SK-N-SH (cell line): ENCODE results near the gene ADORA3.

Source experiments
- EZH2phosphoT487 ChIP-seq: fragments of 200-600 bp; sonication (generic); IDR thresholded peaks from 2 replicates; pipeline ENCODE4 v1.6.1; 2017; ENCODE audit warnings: low read depth, mixed run types, mild to moderate bottlenecking, antibody characterized with exemption, moderate library complexity, borderline replicate concordance
- MXI1 ChIP-seq: IDR thresholded peaks from 2 replicates; pipeline ENCODE4 v1.6.1; 2012; ENCODE audit warnings: mild to moderate bottlenecking, low read depth, low read length, improper control_type of control experiment
- POLR2AphosphoS5 ChIP-seq: IDR thresholded peaks from 2 replicates; pipeline ENCODE4 v1.6.1; 2012; ENCODE audit warnings: low read depth, low read length
- RAD21 ChIP-seq: IDR thresholded peaks from 2 replicates; pipeline ENCODE4 v1.6.1; 2012; ENCODE audit warnings: mild to moderate bottlenecking, low read length
- RFX5 ChIP-seq: IDR thresholded peaks from 2 replicates; pipeline ENCODE4 v1.6.1; 2012; ENCODE audit warnings: mild to moderate bottlenecking, improper control_type of control experiment, low read length
- TAF1 ChIP-seq: IDR thresholded peaks from 2 replicates; pipeline ENCODE4 v1.6.1; 2012; ENCODE audit warnings: low read depth, mild to moderate bottlenecking, low read length, moderate library complexity, borderline replicate concordance
- TF ChIP-seq, protein P1 (sequence below): IDR thresholded peaks from 2 replicates; pipeline ENCODE4 v1.6.1; 2012; ENCODE audit warnings: mild to moderate bottlenecking, low read depth, low read length, moderate library complexity
- TF ChIP-seq, protein P2 (sequence below): fragments of 200-600 bp; sonication (generic); IDR thresholded peaks from 2 replicates; pipeline ENCODE4 v1.6.1; 2017; ENCODE audit warnings: antibody characterized with exemption, mild to moderate bottlenecking, moderate library complexity
- TF ChIP-seq, protein P3 (sequence below): IDR thresholded peaks from 2 replicates; pipeline ENCODE4 v1.4.0; 2012; ENCODE audit warnings: low read depth

DNA sequence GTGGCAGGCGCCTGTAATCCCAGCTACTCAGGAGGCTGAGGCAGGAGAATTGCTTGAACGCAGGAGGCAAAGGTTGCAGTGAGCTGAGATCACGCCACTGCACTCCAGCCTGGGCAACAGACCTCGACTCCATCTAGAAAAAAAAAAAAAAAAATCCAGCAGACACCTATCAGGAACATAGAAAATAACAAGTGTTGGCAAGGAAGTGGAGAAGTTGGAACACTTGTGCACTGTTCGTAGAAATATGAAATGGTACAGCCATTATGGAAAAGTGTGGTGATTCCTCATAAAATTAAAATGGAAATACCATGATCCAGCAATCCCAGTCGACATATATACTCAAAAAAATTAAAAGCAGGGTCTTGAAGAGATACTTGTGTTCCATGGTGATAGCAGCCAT, 41.7 kb downstream of the ADORA3 start:
- no peak for TF ChIP-seq POLR2AphosphoS5
- TF ChIP-seq, protein P1, sequence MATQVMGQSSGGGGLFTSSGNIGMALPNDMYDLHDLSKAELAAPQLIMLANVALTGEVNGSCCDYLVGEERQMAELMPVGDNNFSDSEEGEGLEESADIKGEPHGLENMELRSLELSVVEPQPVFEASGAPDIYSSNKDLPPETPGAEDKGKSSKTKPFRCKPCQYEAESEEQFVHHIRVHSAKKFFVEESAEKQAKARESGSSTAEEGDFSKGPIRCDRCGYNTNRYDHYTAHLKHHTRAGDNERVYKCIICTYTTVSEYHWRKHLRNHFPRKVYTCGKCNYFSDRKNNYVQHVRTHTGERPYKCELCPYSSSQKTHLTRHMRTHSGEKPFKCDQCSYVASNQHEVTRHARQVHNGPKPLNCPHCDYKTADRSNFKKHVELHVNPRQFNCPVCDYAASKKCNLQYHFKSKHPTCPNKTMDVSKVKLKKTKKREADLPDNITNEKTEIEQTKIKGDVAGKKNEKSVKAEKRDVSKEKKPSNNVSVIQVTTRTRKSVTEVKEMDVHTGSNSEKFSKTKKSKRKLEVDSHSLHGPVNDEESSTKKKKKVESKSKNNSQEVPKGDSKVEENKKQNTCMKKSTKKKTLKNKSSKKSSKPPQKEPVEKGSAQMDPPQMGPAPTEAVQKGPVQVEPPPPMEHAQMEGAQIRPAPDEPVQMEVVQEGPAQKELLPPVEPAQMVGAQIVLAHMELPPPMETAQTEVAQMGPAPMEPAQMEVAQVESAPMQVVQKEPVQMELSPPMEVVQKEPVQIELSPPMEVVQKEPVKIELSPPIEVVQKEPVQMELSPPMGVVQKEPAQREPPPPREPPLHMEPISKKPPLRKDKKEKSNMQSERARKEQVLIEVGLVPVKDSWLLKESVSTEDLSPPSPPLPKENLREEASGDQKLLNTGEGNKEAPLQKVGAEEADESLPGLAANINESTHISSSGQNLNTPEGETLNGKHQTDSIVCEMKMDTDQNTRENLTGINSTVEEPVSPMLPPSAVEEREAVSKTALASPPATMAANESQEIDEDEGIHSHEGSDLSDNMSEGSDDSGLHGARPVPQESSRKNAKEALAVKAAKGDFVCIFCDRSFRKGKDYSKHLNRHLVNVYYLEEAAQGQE: no peak
- TF ChIP-seq, protein P2, sequence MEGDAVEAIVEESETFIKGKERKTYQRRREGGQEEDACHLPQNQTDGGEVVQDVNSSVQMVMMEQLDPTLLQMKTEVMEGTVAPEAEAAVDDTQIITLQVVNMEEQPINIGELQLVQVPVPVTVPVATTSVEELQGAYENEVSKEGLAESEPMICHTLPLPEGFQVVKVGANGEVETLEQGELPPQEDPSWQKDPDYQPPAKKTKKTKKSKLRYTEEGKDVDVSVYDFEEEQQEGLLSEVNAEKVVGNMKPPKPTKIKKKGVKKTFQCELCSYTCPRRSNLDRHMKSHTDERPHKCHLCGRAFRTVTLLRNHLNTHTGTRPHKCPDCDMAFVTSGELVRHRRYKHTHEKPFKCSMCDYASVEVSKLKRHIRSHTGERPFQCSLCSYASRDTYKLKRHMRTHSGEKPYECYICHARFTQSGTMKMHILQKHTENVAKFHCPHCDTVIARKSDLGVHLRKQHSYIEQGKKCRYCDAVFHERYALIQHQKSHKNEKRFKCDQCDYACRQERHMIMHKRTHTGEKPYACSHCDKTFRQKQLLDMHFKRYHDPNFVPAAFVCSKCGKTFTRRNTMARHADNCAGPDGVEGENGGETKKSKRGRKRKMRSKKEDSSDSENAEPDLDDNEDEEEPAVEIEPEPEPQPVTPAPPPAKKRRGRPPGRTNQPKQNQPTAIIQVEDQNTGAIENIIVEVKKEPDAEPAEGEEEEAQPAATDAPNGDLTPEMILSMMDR: no peak
- TF ChIP-seq TAF1: no peak
- no peak for TF ChIP-seq MXI1
- no peak for TF ChIP-seq RAD21
- TF ChIP-seq EZH2phosphoT487: no peak
- TF ChIP-seq, protein P3, sequence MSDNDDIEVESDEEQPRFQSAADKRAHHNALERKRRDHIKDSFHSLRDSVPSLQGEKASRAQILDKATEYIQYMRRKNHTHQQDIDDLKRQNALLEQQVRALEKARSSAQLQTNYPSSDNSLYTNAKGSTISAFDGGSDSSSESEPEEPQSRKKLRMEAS: no peak
- no peak for TF ChIP-seq RFX5
